HG02642 (cell line): ENCODE data around the gene ZNF524.

Experiments
- ATAC-seq: cut with Tn5 transposase; IDR thresholded peaks from one replicate; pipeline ENCODE4 v1.9.1; 2021; ENCODE audit warnings: mild to moderate bottlenecking; ENCODE audit not compliant: unreplicated experiment, poor library complexity

Gene ZNF524

GRCh38 chr19:55616395-55616875 lies 16.3 kb downstream of the ZNF524 start:
- ATAC-seq: no peak

GRCh38 chr19:55617426-55617825 lies 17.3 kb downstream of the ZNF524 start:
- no peak for ATAC-seq

- ATAC-seq: no peak
These were observed 18.3 kb downstream of the ZNF524 start for GRCh38 chr19:55618426-55618825.

GRCh38 chr19:55619286-55619685 lies 19.2 kb downstream of the ZNF524 start:
- no peak for ATAC-seq

DNA sequence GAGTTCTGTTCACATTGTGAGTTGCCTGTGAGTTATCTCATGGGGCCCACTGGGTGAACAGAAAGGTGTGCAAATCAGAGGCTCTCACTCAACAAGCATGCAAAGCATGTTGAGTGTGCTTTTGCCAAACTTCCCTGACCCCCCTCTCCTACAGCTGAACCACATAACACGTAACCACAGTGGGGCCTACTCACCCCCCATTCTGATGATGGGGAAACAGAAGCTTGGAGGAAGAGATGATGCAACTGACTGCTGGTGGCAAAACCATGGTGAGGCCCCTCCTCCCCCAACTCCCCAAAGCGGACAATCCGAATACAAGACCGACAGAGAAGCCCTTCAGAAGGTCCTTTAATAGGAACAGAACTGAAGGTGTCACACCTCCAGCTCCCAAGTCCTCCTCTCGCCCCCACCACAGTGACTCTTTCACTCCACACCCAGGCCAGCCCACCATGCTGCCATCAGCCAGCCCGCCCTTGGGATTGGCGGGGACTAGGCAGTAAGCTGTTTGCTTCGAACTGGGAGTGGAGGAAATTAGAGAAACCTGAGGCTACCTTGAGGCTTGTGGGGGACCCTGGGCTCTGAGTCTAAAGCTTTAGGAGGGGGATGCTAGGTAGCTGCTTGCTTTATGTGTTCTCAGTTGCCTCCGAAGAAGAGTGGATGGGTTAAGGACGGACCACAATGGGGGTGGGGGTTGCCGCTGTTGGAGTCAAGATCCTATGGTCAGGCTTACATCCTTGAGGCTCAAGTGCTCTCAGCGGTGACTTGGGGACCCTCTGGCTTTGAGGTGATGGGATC lies 20.5 kb downstream of the ZNF524 start:
- no peak for ATAC-seq

DNA sequence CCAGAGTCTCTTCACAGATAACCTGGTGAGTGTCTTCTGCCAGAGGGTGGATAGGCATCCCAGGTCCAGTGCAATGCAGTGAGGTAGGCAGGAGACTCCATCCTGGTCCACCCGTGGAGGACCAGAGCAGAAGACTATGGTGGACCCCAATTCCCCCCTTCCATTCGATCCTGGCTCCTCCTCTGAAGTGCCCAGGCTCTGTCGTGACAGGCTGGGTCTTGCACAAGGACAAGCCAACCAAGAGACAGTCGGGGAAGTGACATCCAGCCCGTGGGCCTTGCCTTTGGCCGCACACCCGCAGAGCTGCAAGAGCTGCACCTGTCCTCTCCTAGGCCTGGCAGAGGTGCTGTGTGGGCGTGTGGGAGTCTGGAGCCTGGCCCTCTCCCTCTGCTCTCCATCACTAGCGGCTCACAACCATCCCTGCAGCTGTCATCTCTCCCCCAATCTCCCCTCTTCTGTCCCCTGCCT lies 21.2 kb downstream of the ZNF524 start:
- no peak for ATAC-seq

GRCh38 chr19:55621673-55622231 lies 21.7 kb downstream of the ZNF524 start:
- ATAC-seq: no peak

DNA sequence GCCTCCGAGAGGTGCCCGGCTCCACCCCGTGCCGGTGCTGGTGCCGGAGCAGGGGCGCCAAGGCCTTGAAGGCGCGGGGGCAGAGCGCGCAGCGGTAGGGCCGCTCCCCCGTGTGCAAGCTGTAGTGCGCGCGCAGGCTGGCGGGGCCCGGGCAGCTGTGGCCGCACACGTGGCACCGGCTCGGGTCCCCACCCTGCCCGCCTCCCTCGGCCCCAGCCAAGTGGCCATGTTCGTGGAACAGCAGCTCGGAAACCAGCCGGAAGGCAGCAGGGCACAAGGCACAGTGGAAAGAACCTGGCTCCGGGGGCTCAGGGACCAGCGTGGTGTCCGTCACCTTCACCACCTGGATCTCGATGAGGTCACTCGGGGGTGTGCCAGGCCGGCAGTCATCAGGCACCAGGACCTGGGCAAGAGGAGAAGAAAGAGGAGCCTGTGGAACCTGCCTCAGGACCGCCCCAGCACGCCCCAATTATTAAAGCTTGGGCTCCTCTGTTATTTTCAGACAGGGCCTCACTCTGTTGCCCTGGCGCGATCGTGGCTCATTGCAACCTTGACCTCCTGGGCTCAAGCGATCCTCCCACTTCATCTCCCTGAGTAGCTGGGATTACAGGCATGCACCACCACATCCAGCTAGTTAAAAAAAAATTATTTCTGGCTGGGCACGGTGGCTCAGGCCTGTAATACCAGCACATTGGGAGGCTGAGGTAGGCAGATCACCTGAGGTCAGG lies 22.3 kb downstream of the ZNF524 start:
- no peak for ATAC-seq

GRCh38 chr19:55623130-55623529 lies 23.0 kb downstream of the ZNF524 start:
- ATAC-seq: no peak

DNA sequence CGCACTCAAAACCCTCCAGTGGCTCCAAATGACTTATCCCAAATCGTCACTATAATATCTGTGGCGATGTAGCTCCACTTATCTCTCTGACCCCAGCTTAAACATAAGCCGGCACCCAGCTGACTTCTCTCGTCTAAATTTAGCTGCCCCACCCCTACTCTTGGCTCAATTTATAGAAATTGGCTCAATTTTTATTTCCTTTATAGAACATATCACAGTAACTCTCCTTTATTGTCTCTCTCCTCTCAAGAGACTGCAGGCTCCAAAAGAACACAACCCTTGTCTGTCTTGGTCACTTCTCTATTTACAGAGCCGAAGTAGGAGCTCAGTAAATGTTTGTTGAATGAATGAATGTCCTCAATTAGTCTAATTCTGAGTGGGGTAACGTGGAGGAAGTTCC lies 23.5 kb downstream of the ZNF524 start:
- no peak for ATAC-seq

- ATAC-seq: peak; percentile 79
These were observed 24.3 kb downstream of the ZNF524 start, which contains the start of gene ZNF784 for GRCh38 chr19:55624109-55625003. TSS of gene ZNF784 (minus strand) at chr19:55624566. CDS start at chr19:55624561, 5 bp downstream.

GRCh38 chr19:55625004-55625326 lies 24.9 kb downstream of the ZNF524 start:
- no peak for ATAC-seq

DNA sequence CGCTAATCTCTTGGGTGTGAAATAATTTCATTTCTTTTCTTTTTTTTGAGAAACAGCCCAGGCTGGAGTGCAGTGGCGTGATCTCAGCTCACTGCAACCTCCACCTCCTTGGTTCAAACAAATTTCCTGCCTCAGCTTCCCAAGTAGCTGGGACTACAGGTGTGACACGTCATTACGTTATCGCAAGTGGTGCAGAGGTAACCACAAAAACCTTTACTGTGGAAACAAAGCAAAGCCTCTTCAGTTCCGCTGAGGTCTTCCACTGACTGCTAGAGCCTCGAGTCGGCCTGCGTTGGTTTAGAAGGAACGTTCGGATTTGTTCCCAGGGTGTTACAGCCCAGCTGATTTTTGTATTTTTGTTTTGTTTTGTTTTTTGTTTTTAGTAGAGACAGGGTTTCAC lies 26.3 kb downstream of the ZNF524 start:
- no peak for ATAC-seq

- ATAC-seq: no peak
These were observed 32.4 kb downstream of the ZNF524 start for GRCh38 chr19:55632463-55632834.

- no peak for ATAC-seq
These were observed 33.8 kb downstream of the ZNF524 start for GRCh38 chr19:55633861-55634260.

DNA sequence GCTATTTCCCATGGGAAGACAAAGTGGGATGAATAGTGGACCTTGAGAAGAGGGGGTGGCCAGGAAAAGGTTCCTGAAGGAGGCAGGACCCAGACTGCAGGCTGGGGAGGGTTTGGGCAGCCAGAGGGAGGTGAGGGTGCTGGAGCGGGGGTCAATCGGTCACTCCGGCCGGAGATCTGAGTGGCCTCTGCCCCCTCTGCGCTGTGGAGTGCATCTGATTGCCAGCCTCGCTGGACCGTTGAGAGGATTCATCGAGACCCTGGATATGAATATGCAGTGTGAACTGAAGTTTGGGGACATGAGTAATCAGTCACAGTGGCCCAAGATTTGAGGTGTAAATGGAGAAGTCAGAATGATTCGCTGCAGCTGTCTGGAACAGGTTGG lies 35.2 kb downstream of the ZNF524 start:
- no peak for ATAC-seq

- no peak for ATAC-seq
These were observed 35.9 kb downstream of the ZNF524 start for GRCh38 chr19:55635856-55636440.

DNA sequence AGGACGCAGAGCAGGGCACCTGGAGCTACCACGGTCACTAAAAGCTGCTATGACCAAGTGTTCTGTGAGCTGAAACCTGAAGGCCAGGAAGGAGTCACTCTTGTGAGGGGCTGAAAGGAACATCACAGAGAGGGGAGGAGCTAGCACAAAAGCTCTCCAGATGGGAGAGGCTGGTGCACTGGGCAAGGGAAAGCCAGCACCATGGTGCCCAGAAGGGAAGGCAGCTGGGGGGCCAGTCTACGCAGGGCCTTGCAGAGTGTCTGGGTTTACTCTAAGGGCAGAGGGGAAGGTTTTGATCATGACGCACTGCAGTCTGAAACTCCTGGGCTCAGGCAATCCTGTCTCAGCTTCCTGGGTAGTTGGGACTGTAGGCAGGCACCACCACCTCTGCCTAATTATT lies 36.6 kb downstream of the ZNF524 start:
- ATAC-seq: no peak

DNA sequence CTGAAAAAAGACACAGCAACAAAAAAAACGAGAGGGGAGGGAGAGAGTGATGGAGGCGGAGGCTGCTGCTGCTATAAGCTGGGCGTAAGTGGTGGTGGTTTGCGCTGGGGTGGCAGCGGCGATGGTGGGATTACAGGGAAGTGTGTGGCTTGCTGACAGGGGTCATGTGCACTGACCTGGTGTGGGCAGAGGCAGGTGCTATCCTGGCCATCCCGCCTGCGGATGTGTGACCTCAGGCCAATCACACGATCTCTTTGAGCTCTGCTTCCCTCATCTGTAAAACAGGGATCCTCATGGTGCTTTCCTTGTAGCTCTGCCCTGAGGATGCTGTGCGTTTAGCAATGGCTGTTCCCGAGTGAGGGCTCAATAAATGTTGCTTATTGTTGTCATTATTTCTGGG lies 37.4 kb downstream of the ZNF524 start:
- no peak for ATAC-seq

GRCh38 chr19:55638864-55639359 lies 38.8 kb downstream of the ZNF524 start:
- no peak for ATAC-seq
